ENCODE data around the gene NTRK1.
"Not testable (repeated sequence)": the region's sequence is repeated elsewhere in the genome, so short reads cannot be mapped to it uniquely, and the experiment has no call there.

NTRK1 gene

GRCh38 chr1:156921053-156921529, 60.4 kb downstream of the NTRK1 start:
- DNase-seq, result no peak

GRCh38 chr1:156922986-156923669, 62.5 kb downstream of the NTRK1 start:
- no peak for DNase-seq

- no peak for DNase-seq
Observed at GRCh38 chr1:156923670-156924477, 63.2 kb downstream of the NTRK1 start.

- DNase-seq, result no peak
Observed at GRCh38 chr1:156924478-156925153, 64.0 kb downstream of the NTRK1 start.

- DNase-seq, result no peak
Observed at GRCh38 chr1:156925154-156926010, 64.7 kb downstream of the NTRK1 start.

- DNase-seq, result no peak
Observed at GRCh38 chr1:156926175-156926574, 65.5 kb downstream of the NTRK1 start.

- not testable (repeated sequence) for DNase-seq
Observed at GRCh38 chr1:156926695-156927094, 66.0 kb downstream of the NTRK1 start.

GRCh38 chr1:156927215-156928042, 66.8 kb downstream of the NTRK1 start:
- peak; percentile 78 for DNase-seq

- no peak for DNase-seq
Observed at GRCh38 chr1:156928043-156928602, 67.5 kb downstream of the NTRK1 start.

- DNase-seq, result no peak
Observed at GRCh38 chr1:156929596-156930238, 69.1 kb downstream of the NTRK1 start.

GRCh38 chr1:156930483-156930882, 69.8 kb downstream of the NTRK1 start:
- DNase-seq, result no peak

All from NCI-H526 treated with DMSO at 0.1 percent for 48 hours (cell line).